SK-N-SH (cell line): ENCODE measurements around the gene ASIC4.

Source experiments
- EZH2phosphoT487 ChIP-seq: fragments of 200-600 bp; sonication (generic); IDR thresholded peaks from 2 replicates; pipeline ENCODE4 v1.6.1; 2017; ENCODE audit warnings: low read depth, mixed run types, mild to moderate bottlenecking, antibody characterized with exemption, moderate library complexity, borderline replicate concordance
- TF ChIP-seq, protein P1 (sequence below): IDR thresholded peaks from 2 replicates; pipeline ENCODE4 v1.6.1; 2012; ENCODE audit warnings: mild to moderate bottlenecking, low read depth, low read length, moderate library complexity
- TF ChIP-seq, protein P2 (sequence below): fragments of 200-600 bp; sonication (generic); IDR thresholded peaks from 2 replicates; pipeline ENCODE4 v1.6.1; 2017; ENCODE audit warnings: antibody characterized with exemption, mild to moderate bottlenecking, moderate library complexity

DNA sequence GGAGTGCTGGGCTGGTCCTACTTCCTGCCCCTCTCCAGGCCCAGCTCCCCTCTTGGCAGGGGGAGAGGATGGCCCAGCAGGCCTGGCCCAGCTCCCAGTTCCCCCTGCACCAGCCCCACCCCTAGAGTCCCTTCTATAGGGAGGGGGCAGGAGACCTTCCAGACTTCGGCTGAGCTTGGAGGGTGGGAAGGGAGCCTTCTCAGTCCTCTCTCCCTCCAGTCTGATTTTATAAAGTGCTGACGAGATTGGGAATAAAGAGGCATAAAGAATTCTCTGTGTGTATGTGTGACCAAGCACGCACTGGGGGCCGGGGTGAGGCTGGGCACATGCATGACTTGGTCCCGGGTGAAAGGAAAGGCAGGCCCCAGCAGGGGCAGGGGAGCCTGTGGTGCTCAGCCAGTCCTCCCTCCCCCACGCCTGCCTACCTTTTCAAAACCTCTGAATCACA lies 24.2 kb downstream of the ASIC4 start:
- TF ChIP-seq, protein P1, sequence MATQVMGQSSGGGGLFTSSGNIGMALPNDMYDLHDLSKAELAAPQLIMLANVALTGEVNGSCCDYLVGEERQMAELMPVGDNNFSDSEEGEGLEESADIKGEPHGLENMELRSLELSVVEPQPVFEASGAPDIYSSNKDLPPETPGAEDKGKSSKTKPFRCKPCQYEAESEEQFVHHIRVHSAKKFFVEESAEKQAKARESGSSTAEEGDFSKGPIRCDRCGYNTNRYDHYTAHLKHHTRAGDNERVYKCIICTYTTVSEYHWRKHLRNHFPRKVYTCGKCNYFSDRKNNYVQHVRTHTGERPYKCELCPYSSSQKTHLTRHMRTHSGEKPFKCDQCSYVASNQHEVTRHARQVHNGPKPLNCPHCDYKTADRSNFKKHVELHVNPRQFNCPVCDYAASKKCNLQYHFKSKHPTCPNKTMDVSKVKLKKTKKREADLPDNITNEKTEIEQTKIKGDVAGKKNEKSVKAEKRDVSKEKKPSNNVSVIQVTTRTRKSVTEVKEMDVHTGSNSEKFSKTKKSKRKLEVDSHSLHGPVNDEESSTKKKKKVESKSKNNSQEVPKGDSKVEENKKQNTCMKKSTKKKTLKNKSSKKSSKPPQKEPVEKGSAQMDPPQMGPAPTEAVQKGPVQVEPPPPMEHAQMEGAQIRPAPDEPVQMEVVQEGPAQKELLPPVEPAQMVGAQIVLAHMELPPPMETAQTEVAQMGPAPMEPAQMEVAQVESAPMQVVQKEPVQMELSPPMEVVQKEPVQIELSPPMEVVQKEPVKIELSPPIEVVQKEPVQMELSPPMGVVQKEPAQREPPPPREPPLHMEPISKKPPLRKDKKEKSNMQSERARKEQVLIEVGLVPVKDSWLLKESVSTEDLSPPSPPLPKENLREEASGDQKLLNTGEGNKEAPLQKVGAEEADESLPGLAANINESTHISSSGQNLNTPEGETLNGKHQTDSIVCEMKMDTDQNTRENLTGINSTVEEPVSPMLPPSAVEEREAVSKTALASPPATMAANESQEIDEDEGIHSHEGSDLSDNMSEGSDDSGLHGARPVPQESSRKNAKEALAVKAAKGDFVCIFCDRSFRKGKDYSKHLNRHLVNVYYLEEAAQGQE: no peak
- TF ChIP-seq, protein P2, sequence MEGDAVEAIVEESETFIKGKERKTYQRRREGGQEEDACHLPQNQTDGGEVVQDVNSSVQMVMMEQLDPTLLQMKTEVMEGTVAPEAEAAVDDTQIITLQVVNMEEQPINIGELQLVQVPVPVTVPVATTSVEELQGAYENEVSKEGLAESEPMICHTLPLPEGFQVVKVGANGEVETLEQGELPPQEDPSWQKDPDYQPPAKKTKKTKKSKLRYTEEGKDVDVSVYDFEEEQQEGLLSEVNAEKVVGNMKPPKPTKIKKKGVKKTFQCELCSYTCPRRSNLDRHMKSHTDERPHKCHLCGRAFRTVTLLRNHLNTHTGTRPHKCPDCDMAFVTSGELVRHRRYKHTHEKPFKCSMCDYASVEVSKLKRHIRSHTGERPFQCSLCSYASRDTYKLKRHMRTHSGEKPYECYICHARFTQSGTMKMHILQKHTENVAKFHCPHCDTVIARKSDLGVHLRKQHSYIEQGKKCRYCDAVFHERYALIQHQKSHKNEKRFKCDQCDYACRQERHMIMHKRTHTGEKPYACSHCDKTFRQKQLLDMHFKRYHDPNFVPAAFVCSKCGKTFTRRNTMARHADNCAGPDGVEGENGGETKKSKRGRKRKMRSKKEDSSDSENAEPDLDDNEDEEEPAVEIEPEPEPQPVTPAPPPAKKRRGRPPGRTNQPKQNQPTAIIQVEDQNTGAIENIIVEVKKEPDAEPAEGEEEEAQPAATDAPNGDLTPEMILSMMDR: no peak
- TF ChIP-seq EZH2phosphoT487: no peak
